Measurements from ENCODE around the gene EPB41L3. TPM values are rescaled to one million over a fixed set of nuclear protein-coding genes. Genes with fewer than 3 reads are reported as not detected.

EPB41L3 gene
- total and polyA plus RNA-seq, 2 donors (not counting 1 experiment from before 2014, with no cell fraction given), result 3.1 to 29.9 TPM

- H3K27me3 ChIP-seq (ENCODE audit: control insufficient read depth, insufficient read depth, low read length), result no peaks in the 10 kb centered on the region
- H3K4me3 ChIP-seq (replicated peaks in 1 of 4; ENCODE audit: control extremely low read depth in 1 of 4, insufficient read depth in 1 of 4, low read depth in 3 of 4, low read length in 4 of 4), result no peak overlapping the region
- no peaks in the 10 kb centered on the region for H3K36me3 ChIP-seq (ENCODE audit: control insufficient read depth, insufficient read depth, low read length)
- DNase-seq (ENCODE audit: low read depth in 2 of 2), result peak in 1 of 2 donors; percentile 57
- H3K4me2 ChIP-seq (ENCODE audit: extremely low read depth, insufficient read depth, low read length), result no peak overlapping the region
- H2AFZ ChIP-seq (ENCODE audit: low read length), result no peak overlapping the region
- no peaks in the 10 kb centered on the region for H3K79me2 ChIP-seq (ENCODE audit: control insufficient read depth, insufficient read depth, low read length)
- H4K20me1 ChIP-seq (ENCODE audit: control insufficient read depth, extremely low read depth, insufficient read depth, low read length), result no peaks in the 10 kb centered on the region
- TF ChIP-seq EZH2 (IDR thresholded peaks at IDR 0.05; ENCODE audit: low read length, missing control alignments) (no peak), CTCF (conservative IDR thresholded peaks at IDR 0.05 in 1 of 2, IDR thresholded peaks at IDR 0.05 in 1 of 2; ENCODE audit: low read depth in 1 of 2, low read length in 2 of 2) (no peak)
- H3K27ac ChIP-seq (ENCODE audit: insufficient read depth, low read length), result no peak overlapping the region
- no peaks in the 10 kb centered on the region for H3K4me1 ChIP-seq (ENCODE audit: control insufficient read depth, extremely low read depth, insufficient read depth, low read length)
- no peaks in the 10 kb centered on the region for H3K9me3 ChIP-seq (ENCODE audit: control insufficient read depth, insufficient read depth, low read depth, low read length)
- H3K9ac ChIP-seq (ENCODE audit: insufficient read depth, low read length), result no peak overlapping the region
Measured at GRCh38 chr18:5510135-5510846, 33.5 kb downstream of the EPB41L3 start.

GRCh38 chr18:5508821-5509220 is 35.0 kb downstream of the EPB41L3 start:
- Histone ChIP-seq H3K9ac (ENCODE audit: insufficient read depth, low read length) (no peak overlapping the region), H3K4me1 (ENCODE audit: control insufficient read depth, extremely low read depth, insufficient read depth, low read length) (no peaks in the 10 kb centered on the region), H4K20me1 (ENCODE audit: control insufficient read depth, extremely low read depth, insufficient read depth, low read length) (no peaks in the 10 kb centered on the region), H2AFZ (ENCODE audit: low read length) (no peak overlapping the region), H3K9me3 (ENCODE audit: control insufficient read depth, insufficient read depth, low read depth, low read length) (no peaks in the 10 kb centered on the region), H3K4me2 (ENCODE audit: extremely low read depth, insufficient read depth, low read length) (no peak overlapping the region), H3K79me2 (ENCODE audit: control insufficient read depth, insufficient read depth, low read length) (no peaks in the 10 kb centered on the region), H3K27me3 (ENCODE audit: control insufficient read depth, insufficient read depth, low read length) (no peaks in the 10 kb centered on the region), H3K36me3 (ENCODE audit: control insufficient read depth, insufficient read depth, low read length) (no peaks in the 10 kb centered on the region), H3K27ac (ENCODE audit: insufficient read depth, low read length) (no peak overlapping the region), H3K4me3 (replicated peaks in 1 of 4; ENCODE audit: control extremely low read depth in 1 of 4, insufficient read depth in 1 of 4, low read depth in 3 of 4, low read length in 4 of 4) (no peak overlapping the region)
- no peak for DNase-seq (ENCODE audit: low read depth in 2 of 2)
- no peak for TF ChIP-seq EZH2 (IDR thresholded peaks at IDR 0.05; ENCODE audit: low read length, missing control alignments)
- TF ChIP-seq CTCF (conservative IDR thresholded peaks at IDR 0.05 in 1 of 2, IDR thresholded peaks at IDR 0.05 in 1 of 2; ENCODE audit: low read depth in 1 of 2, low read length in 2 of 2), result no peak

DNA sequence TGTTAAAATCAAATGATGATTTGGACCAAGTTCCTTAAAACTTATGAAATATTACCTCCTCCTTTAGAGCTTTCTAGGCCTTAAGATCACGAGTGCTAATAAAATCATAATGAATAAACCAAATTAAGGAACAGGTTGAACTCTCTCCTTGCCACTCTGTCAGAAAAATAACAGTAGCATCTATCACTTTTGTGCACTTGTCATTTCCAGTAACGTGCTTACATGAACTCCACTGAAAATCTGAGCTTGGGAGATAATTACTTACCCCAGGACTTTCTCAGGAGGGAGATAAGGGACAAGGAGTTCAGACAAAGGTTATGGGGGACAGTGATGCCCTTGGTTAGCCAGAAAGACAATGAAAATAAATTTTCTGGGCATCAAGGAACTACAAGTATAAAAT is 36.0 kb downstream of the EPB41L3 start:
- Histone ChIP-seq H3K4me2 (ENCODE audit: extremely low read depth, insufficient read depth, low read length) (no peak overlapping the region), H4K20me1 (ENCODE audit: control insufficient read depth, extremely low read depth, insufficient read depth, low read length) (no peaks in the 10 kb centered on the region), H3K9ac (ENCODE audit: insufficient read depth, low read length) (no peak overlapping the region), H3K4me1 (ENCODE audit: control insufficient read depth, extremely low read depth, insufficient read depth, low read length) (no peaks in the 10 kb centered on the region), H3K36me3 (ENCODE audit: control insufficient read depth, insufficient read depth, low read length) (no peaks in the 10 kb centered on the region), H3K9me3 (ENCODE audit: control insufficient read depth, insufficient read depth, low read depth, low read length) (no peaks in the 10 kb centered on the region), H3K27me3 (ENCODE audit: control insufficient read depth, insufficient read depth, low read length) (no peaks in the 10 kb centered on the region), H3K4me3 (replicated peaks in 1 of 4; ENCODE audit: control extremely low read depth in 1 of 4, insufficient read depth in 1 of 4, low read depth in 3 of 4, low read length in 4 of 4) (no peak overlapping the region), H3K27ac (ENCODE audit: insufficient read depth, low read length) (no peak overlapping the region), H2AFZ (ENCODE audit: low read length) (no peak overlapping the region), H3K79me2 (ENCODE audit: control insufficient read depth, insufficient read depth, low read length) (no peaks in the 10 kb centered on the region)
- no peak for DNase-seq (ENCODE audit: low read depth in 2 of 2)
- TF ChIP-seq EZH2 (IDR thresholded peaks at IDR 0.05; ENCODE audit: low read length, missing control alignments) (no peak), CTCF (conservative IDR thresholded peaks at IDR 0.05 in 1 of 2, IDR thresholded peaks at IDR 0.05 in 1 of 2; ENCODE audit: low read depth in 1 of 2, low read length in 2 of 2) (no peak)

All from fibroblast of lung (primary cell).